Motor neuron (in vitro differentiated cells): ENCODE measurements around the gene PYDC1. TPM values are rescaled to one million over a fixed set of nuclear protein-coding genes. Genes with fewer than 3 reads are reported as not detected.

Source experiments
- ATAC-seq, 8 experiments: fragments of 200-7000 bp; cut with Tn5 transposase; replicated peaks in 6 of 8; 2 replicates each; pipeline ENCODE4 v1.8.0; 2021; ENCODE audit warnings: mild to moderate bottlenecking in 8 of 8, moderate library complexity in 8 of 8
- H3K27ac ChIP-seq, 2 donors: fragments of 250-450 bp; sonication (Bioruptor Pico); 2 replicates each; pipeline ENCODE4 v1.9.0; 2021; ENCODE audit warnings: antibody characterized with exemption in 2 of 2, mild to moderate bottlenecking in 2 of 2, moderate library complexity in 1 of 2
- H3K4me1 ChIP-seq, 2 donors: fragments of 250-450 bp; sonication (Bioruptor Pico); replicated peaks in 1 of 2; 2 replicates each; pipeline ENCODE4 v1.6.1; 2021; ENCODE audit warnings: antibody characterized with exemption in 2 of 2, mild to moderate bottlenecking in 2 of 2, moderate library complexity in 1 of 2
- H3K4me3 ChIP-seq, 5 donors: fragments of 250-450 bp; sonication (Bioruptor Pico); 2 replicates each; pipeline ENCODE4 v1.9.0; 2021; ENCODE audit warnings: antibody characterized with exemption in 5 of 5, mild to moderate bottlenecking in 5 of 5, moderate library complexity in 4 of 5
- WGBS, 10 experiments: fragments of 450-650 bp; shearing (Covaris generic); methylation state at CpG; one replicate each; pipeline ENCODE4 v1.0.0; 2022; 5-methylcytosine and 5-hydroxymethylcytosine counted together
- in situ Hi-C, 9 experiments: fragments of 400-800 bp; cut with MboI; loops; one replicate each; pipeline ENCODE4 v1.15.0; 2021; ENCODE audit warnings: low sequenced_read_pairs in 9 of 9, low pct_unique_long_range_greater_than_20kb in 2 of 9; ENCODE audit not compliant: unreplicated experiment in 9 of 9
- total RNA-seq, 8 experiments: library from RNA; unstranded; fragments of 300-600 nt; gene quantifications; 2 replicates each; pipeline versions ENCODE4 v1.2.3 to v1.2.4, GENCODE V29; 2022

PYDC1 gene
- total RNA-seq, 8 experiments from 2014 or later = 0.22 to 0.52 (median 0.39) TPM; not detected in 4

DNA sequence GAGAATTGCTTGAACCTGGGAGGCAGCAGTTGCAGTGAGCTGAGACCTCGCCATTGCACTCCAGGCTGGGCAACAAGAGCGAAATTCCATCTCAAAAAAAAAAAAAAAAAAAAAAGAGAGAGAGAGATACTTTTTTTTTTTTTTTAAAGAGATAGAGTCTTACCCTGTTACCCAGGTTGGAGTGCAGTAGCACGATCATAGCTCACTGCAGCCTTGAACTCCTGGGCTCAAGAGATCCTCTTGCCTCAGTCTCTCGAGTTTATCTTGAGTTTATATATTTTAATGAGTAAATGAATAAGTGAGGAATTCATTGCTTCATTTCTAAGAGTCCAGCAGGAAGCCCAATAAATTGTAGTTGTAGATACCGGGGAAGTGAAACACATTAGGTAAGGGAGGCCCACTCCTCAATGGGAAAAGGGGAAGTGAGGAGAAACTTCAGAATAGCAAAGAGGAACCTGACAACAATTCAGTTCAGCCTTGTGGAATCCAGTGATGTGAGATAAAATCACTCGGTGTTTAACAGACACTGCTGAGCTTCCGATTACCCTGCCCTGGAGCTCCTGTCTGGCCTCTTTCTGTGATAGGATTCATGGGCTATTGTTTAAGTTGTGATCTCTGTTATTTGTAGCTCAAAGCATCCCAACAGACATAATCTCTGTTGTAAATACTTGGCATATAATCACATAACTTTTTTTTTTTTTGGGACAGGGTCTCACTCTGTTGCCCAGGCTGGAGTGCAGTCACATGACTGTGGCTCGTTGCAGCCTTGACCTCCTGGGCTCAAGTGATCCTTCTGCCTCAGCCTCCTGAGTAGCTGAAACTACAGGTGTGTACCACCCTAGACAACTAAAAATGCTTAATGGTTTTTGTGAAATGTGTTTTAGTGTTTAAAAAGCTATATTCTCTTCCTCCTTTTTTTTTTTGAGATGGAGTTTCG is 27.1 kb upstream of the PYDC1 start:
- ATAC-seq = no peak
- H3K27ac ChIP-seq = no peak overlapping the region
- in situ Hi-C loops = no loop called here
- H3K4me3 ChIP-seq = no peak overlapping the region
- WGBS, 10 experiments = 0 to 96% (median 56%) methylated on average over 1 to 5 of the region's 9 CpGs; no CpG with 5 or more reads in 1 of the 10 experiments
- H3K4me1 ChIP-seq = peaks cover 0 to 11% of the 10 kb centered on the region in 2 donors

DNA sequence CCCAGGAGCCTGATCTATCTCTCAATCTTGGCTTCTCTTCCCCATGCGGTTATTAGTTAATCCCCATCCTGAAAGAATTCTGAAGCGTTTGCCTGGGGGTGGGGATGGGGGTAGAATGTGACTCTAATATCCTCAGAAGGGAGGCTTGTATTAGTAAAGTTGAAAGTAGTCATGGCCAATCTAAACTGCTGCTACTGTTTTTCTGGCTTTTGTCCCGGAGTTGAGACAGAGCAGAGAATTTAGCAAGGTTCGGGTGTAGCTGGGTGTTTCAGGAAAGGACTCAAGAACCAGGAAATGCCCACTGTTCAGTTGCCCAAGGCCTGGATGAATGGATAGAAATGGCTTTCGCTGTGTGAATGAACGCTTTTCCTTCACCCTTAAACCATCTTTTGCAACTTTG is 25.3 kb upstream of the PYDC1 start:
- Histone ChIP-seq H3K27ac (no peak overlapping the region), H3K4me1 (peaks cover 0 to 11% of the 10 kb centered on the region in 2 donors), H3K4me3 (no peak overlapping the region)
- in situ Hi-C loops = no loop called here
- no peak for ATAC-seq
- 13 to 100% (median 66%) methylated on average over 1 to 6 of the region's 6 CpGs for WGBS, 10 experiments

DNA sequence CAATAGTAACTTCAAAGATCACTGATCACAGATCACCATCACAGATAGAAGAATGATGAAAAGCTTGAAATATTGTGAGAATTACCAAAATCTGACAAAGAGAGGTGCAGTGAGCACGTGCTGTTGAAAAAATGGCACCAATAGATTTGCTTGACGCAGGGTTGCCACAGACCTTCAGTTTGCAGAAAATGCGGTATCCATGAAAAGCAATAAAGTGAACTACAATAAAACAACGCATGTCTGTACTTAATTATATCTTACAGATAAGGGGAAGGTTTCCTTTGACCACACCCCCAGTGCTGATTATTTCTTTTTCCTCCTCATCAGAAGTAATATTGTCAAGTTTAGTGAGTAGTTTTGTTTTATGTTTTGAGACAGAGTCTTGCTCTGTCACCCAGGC is 21.1 kb upstream of the PYDC1 start:
- Histone ChIP-seq H3K4me3 (no peak overlapping the region), H3K27ac (no peak overlapping the region), H3K4me1 (no peaks in the 10 kb centered on the region)
- WGBS, 10 experiments = 0 to 92% (median 76%) methylated on average over 1 to 4 of the region's 4 CpGs; no CpG with 5 or more reads in 1 of the 10 experiments
- in situ Hi-C loops = no loop called here
- no peak for ATAC-seq

DNA sequence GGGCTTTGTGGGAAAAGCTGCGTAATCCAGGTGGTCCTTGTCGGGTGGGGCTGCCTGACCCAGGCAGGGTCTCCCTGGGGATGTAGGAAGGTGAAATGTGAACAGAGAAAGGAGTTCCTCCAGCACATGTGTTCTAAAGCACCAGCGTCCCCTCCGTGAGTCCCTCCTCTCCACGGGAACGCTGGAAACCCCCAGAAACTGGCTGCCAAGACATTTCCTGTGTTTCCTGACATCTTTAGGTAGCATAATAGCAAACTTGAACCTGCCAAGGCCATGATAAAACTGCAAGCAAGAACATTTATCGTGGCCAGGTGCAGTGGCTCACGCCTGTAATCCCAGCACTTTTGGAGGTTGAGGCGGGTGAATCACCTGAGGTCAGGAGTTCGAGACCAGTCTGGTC is 12.6 kb upstream of the PYDC1 start:
- Histone ChIP-seq H3K27ac (no peak overlapping the region), H3K4me1 (no peaks in the 10 kb centered on the region), H3K4me3 (no peak overlapping the region)
- no peak for ATAC-seq
- 35 to 80% (median 70%) methylated on average over 1 to 5 of the region's 10 CpGs; no CpG with 5 or more reads in 4 of the 10 experiments for WGBS, 10 experiments
- in situ Hi-C loops = no loop called here

DNA sequence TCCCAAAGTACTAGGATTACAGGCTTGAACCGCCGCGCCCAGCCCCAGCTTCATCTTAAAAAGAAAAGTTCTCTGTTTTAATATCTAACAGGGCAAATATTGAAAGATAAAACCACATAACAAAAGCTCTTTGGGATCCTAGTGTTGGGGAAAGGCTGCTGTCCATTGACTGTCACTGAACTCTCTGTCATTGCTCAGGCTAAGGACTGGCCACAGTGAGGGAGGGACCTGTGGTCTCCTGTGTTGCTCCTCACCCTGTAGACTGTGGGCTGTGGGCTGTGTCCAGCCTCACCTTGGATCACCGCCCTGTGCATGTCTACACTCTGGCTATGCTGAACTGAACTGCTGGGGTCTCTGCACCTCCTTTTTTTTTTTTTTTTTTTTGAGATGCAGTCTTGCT is 11.3 kb upstream of the PYDC1 start:
- ATAC-seq = no peak
- Histone ChIP-seq H3K4me1 (no peaks in the 10 kb centered on the region), H3K27ac (no peak overlapping the region), H3K4me3 (no peak overlapping the region)
- 29 to 100% (median 77%) methylated on average over 1 to 4 of the region's 4 CpGs; no CpG with 5 or more reads in 4 of the 10 experiments for WGBS, 10 experiments
- in situ Hi-C loops = no loop called here

DNA sequence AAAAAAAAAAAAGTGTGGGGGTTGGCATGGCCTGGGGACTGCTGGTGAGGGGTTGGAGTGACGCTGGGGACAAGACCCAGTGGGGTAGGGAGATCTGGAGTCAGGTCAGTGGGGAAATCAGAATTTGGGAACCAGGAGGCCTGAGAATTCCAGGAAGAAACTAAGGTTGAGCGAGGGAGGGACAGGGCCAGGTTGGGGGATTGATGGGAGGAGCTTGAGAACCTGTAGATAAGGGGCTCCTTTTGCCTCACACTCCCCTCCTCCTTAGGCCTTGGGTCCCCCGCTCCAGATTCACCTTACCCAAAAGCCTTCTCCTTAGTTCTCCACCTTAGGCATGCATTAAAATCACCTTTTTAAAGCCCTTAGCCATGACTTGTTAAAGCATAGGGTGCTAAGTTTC is 8.3 kb upstream of the PYDC1 start:
- 59 to 85% (median 80%) methylated on average over 1 to 3 of the region's 3 CpGs; no CpG with 5 or more reads in 2 of the 10 experiments for WGBS, 10 experiments
- H3K27ac ChIP-seq = no peak overlapping the region
- in situ Hi-C loops = no loop called here
- no peaks in the 10 kb centered on the region for H3K4me1 ChIP-seq
- ATAC-seq = no peak
- no peak overlapping the region for H3K4me3 ChIP-seq

DNA sequence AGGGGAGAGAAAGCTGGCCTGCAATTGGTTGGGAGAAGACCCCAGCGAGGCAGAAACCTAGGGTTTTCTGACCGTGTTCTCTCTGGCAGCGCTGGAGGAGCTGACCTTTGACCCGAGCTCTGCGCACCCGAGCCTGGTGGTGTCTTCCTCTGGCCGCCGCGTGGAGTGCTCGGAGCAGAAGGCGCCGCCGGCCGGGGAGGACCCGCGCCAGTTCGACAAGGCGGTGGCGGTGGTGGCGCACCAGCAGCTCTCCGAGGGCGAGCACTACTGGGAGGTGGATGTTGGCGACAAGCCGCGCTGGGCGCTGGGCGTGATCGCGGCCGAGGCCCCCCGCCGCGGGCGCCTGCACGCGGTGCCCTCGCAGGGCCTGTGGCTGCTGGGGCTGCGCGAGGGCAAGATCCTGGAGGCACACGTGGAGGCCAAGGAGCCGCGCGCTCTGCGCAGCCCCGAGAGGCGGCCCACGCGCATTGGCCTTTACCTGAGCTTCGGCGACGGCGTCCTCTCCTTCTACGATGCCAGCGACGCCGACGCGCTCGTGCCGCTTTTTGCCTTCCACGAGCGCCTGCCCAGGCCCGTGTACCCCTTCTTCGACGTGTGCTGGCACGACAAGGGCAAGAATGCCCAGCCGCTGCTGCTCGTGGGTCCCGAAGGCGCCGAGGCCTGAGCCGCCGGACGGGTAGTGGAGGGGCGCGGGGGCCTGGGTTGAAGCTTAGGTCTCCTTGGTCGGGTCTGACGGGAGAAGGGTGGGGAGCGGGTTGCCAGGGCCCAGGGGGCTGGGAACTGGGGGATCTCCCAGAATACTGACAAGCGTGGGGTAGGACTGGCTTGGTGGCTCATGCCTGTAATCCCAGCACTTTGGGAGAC is 7.4 kb upstream of the PYDC1 start:
- Histone ChIP-seq H3K4me3 (no peak overlapping the region), H3K4me1 (no peaks in the 10 kb centered on the region), H3K27ac (no peak overlapping the region)
- no peak for ATAC-seq
- 0 to 100% (median 90%) methylated on average over 1 to 26 of the region's 80 CpGs; no CpG with 5 or more reads in 1 of the 10 experiments for WGBS, 10 experiments
- in situ Hi-C loops = loop anchor here in 3 of 9 experiments (25.0 kb wide), 2 partner anchors 88 to 213 kb away; partner anchors contain the start of genes COX6A2 (in 2 of the 3) and ZNF843 (in 2 of the 3)

DNA sequence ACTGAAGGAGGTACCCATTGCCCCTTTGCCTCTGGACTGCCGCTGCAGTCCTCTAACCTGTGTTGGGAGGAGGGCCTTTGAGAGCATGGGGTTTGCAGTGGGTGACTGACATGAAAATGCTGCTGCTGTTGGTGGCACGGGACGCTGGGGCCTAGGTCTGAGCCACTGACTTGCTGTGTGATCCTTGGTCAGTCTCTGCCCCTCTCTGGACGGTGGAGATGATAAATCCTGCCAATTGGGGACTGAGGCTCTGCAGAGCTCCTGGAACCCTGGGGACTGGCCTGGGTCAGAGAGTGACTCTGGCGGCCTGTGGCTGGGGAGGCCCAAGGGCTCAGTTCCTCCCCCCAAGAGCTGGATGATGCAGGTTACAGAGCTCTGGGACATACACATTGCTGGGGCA is 6.1 kb upstream of the PYDC1 start:
- H3K27ac ChIP-seq = no peak overlapping the region

DNA sequence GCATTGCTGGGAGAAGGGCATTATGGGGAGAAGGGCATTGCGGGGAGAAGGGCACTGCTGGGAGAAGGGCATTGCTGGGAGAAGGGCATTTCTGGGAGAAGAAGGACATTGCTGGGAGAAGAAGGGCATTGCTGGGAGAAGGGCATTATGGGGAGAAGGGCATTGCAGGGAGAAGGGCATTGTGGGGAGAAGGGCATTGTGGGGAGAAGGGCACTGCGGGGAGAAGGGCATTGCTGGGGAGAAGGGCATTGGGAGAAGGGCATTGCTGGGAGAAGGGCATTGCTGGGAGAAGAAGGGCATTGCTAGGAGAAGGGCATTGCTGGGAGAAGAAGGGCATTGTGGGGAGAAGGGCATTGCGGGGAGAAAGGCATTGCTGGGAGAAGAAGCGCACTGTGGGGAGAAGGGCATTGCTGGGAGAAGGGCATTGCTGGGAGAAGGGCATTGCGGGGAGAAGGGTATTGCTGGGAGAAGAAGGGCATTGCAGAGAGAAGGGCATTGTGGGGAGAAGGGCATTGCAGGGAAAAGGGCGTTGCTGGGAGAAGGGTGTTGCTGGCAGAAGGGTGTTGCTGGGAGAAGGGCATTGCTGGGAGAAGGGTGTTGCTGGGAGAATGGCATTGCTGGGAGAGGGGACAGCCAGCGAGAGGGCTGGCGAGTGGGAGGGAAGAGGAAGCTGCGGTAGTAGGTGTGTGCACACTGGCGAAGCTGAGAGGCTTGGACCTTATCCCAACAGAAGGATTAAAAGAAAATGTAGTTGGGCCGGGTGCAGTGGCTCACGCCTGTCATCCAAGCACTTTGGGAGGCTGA is 4.6 kb upstream of the PYDC1 start:
- in situ Hi-C loops = loop anchor here in 3 of 9 experiments (25.0 kb wide), 2 partner anchors 91 to 216 kb away; partner anchors contain the start of genes COX6A2 (in 2 of the 3) and ZNF843 (in 2 of the 3)
- Histone ChIP-seq H3K27ac (no peak overlapping the region), H3K4me1 (peaks cover 4 to 5% of the 10 kb centered on the region in 2 donors), H3K4me3 (no peak overlapping the region)
- peak in 1 of 8 experiments; percentile 76 for ATAC-seq
- 31 to 87% (median 67%) methylated on average over 1 to 7 of the region's 12 CpGs; no CpG with 5 or more reads in 2 of the 10 experiments for WGBS, 10 experiments

More for the DNA sequence above, 6.1 kb upstream of the PYDC1 start:
- ATAC-seq = no peak
- H3K4me1 ChIP-seq = no peaks in the 10 kb centered on the region
- WGBS, 10 experiments = 74 to 77% methylated on average over 2 to 4 of the region's 5 CpGs; no CpG with 5 or more reads in 8 of the 10 experiments
- in situ Hi-C loops = loop anchor here in 3 of 9 experiments (25.0 kb wide), 2 partner anchors 89 to 214 kb away; partner anchors contain the start of genes COX6A2 (in 2 of the 3) and ZNF843 (in 2 of the 3)
- no peak overlapping the region for H3K4me3 ChIP-seq

DNA sequence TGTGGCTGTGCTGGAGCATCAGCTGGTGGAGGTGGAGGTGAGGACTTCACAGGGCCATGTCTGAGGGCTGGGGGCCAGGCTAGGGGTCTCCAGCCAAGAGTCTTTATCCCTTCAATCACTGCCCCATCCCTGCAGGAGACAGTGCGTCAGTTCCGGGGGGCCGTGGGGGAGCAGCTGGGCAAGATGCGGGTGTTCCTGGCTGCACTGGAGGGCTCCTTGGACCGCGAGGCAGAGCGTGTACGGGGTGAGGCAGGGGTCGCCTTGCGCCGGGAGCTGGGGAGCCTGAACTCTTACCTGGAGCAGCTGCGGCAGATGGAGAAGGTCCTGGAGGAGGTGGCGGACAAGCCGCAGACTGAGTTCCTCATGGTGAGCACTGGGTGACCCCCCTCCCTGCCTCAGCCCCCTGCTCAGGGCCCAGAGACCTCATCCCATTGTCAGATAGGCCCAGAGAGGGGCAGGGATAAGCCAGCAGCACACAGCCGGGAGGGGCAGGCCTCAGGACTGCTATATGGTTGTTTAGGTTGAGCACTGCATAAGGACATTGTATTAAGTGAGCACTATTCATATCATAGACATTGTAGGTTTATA is 2.3 kb upstream of the PYDC1 start:
- ATAC-seq = no peak
- H3K4me3 ChIP-seq = no peak overlapping the region
- in situ Hi-C loops = loop anchor here in 3 of 9 experiments (25.0 kb wide), 2 partner anchors 93 to 218 kb away; partner anchors contain the start of genes COX6A2 (in 2 of the 3) and ZNF843 (in 2 of the 3)
- H3K27ac ChIP-seq = no peak overlapping the region
- 57 to 100% (median 74%) methylated on average over 1 to 10 of the region's 15 CpGs; no CpG with 5 or more reads in 6 of the 10 experiments for WGBS, 10 experiments
- peaks cover 16 to 22% of the 10 kb centered on the region in 2 donors for H3K4me1 ChIP-seq

DNA sequence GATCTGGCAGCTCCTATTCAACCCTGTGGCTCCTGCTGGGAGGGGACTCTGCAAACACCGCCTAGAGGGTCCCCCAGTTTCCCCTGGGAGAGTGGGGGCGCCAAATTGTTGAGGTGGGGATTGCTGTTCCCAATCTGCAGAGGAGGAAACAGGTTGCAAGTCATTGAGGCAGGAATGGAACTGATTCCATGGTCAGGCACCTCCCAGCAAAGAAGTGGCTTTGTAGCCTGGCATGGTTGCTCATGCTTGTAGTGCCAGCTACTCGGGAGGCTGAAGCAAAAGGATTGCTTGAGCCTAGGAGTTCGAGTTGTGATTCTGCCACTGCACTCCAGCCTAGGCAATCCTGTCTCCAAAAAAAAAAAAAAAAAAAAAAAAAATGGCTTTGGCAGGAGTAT is 198 bp upstream of the PYDC1 start:
- Histone ChIP-seq H3K4me1 (peaks cover 16 to 22% of the 10 kb centered on the region in 2 donors), H3K27ac (no peak overlapping the region), H3K4me3 (no peak overlapping the region)
- in situ Hi-C loops = loop anchor here in 3 of 9 experiments (25.0 kb wide), 2 partner anchors 95 to 220 kb away; partner anchors contain the start of genes COX6A2 (in 2 of the 3) and ZNF843 (in 2 of the 3)
- WGBS, 10 experiments = 10 to 67% (median 20%) methylated on average over 1 to 4 of the region's 4 CpGs; no CpG with 5 or more reads in 4 of the 10 experiments
- ATAC-seq = no peak
